HepG2 (cell line): Measurements from ENCODE around the gene PHB1. TPM values are rescaled to one million over a fixed set of nuclear protein-coding genes. Genes with fewer than 3 reads are reported as not detected.

ENCODE experiments used
- ATAC-seq: fragments of 200-7000 bp; cut with Tn5 transposase; 3 replicates; pipeline ENCODE4 v1.9.1; 2020; ENCODE audit warnings: mild to moderate bottlenecking, moderate library complexity
- BruUV-seq: library from RNA; stranded (reverse); fragments of 400-500 nt; replicated peaks from 2 replicates; lab custom pipeline; 2021; lab: Mats Ljungman, UMichigan
- CTCF ChIA-PET: fragments of 300-600 bp; formaldehyde crosslinking; extraction: SDS; loops from one replicate; lab custom pipeline; 2021; ENCODE audit warnings: low total read pairs, inconsistent platforms, low intra/inter-chr PET ratio; lab: Yijun Ruan, JAX
- POLR2A ChIA-PET: fragments of 350-600 bp; sonication (Branson Sonifier 250); formaldehyde crosslinking; loops from one replicate; lab custom pipeline; 2020; ENCODE audit warnings: antibody characterized with exemption, inconsistent platforms; lab: Yijun Ruan, JAX
- DNase-seq: peaks from one replicate; pipeline ENCODE4 v3.0.0-alpha.2; 2015; ENCODE audit warnings: low spot score
- FAIRE-seq: peaks from 3 replicates; lab custom pipeline; 2011; peaks lifted over from hg19 to GRCh38; lab: Jason Lieb, UNC
- H2AFZ ChIP-seq: one replicate; pipeline ENCODE4 v1.6.1; 2011; ENCODE audit warnings: low read length, inconsistent platforms
- H3K27ac ChIP-seq: fragments of 300-600 bp; 3 replicates; pipeline ENCODE4 v1.8.0; 2011; ENCODE audit warnings: mixed run types, mild to moderate bottlenecking, mixed read lengths, low read length, inconsistent platforms; ENCODE audit not compliant: insufficient read depth; ENCODE audit errors: extremely low read length
- H3K27me3 ChIP-seq, 2 experiments: fragments of 200-600 bp in 1 of 2; 2 replicates in 1 of 2; 3 replicates in 1 of 2; pipeline versions ENCODE4 v1.6.0 to v1.8.0; 2011; ENCODE audit warnings: low read length in 2 of 2, mild to moderate bottlenecking in 2 of 2, moderate library complexity in 2 of 2, inconsistent platforms in 1 of 2; ENCODE audit not compliant: insufficient read depth in 2 of 2, control insufficient read depth in 1 of 2
- H3K36me3 ChIP-seq, 2 experiments: fragments of 200-600 bp in 1 of 2; replicated peaks in 1 of 2; 2 replicates in 1 of 2; 3 replicates in 1 of 2; pipeline versions ENCODE4 v1.5.1 to v1.8.0; 2011; ENCODE audit warnings: low read length in 2 of 2, inconsistent platforms in 1 of 2; ENCODE audit not compliant: insufficient read depth in 2 of 2, control insufficient read depth in 1 of 2
- H3K4me1 ChIP-seq: 2 replicates; pipeline ENCODE4 v1.5.1; 2012; ENCODE audit warnings: low read length, inconsistent platforms; ENCODE audit not compliant: insufficient read depth
- H3K4me2 ChIP-seq: 2 replicates; pipeline ENCODE4 v1.6.0; 2011; ENCODE audit warnings: low read depth, low read length, inconsistent platforms
- H3K4me3 ChIP-seq, 3 experiments: fragments of 200-600 bp in 1 of 3; sonication (generic), shearing (Covaris generic) in 1 of 3; replicated peaks in 1 of 3; 2 replicates each; pipeline ENCODE4 v1.5.1; 2011 to 2016; ENCODE audit warnings: low read length in 3 of 3, inconsistent platforms in 2 of 3, low read depth in 2 of 3, mild to moderate bottlenecking in 2 of 3, control low read depth in 1 of 3, mixed read lengths in 1 of 3; ENCODE audit not compliant: insufficient read depth in 1 of 3
- H3K79me2 ChIP-seq: one replicate; pipeline ENCODE4 v1.6.1; 2011; ENCODE audit warnings: low read length, inconsistent platforms; ENCODE audit not compliant: insufficient read depth
- H3K9ac ChIP-seq: 2 replicates; pipeline ENCODE4 v1.6.0; 2011; ENCODE audit warnings: mild to moderate bottlenecking, low read depth, low read length, inconsistent platforms; ENCODE audit not compliant: insufficient read depth
- H3K9me3 ChIP-seq: 2 replicates; pipeline ENCODE4 v1.5.1; 2012; ENCODE audit warnings: mild to moderate bottlenecking, low read length
- H4K20me1 ChIP-seq: 2 replicates; pipeline ENCODE4 v1.6.0; 2011; ENCODE audit warnings: inconsistent platforms, mild to moderate bottlenecking, low read length, moderate library complexity; ENCODE audit not compliant: insufficient read depth
- NFKBIZ ChIP-seq: IDR thresholded peaks from 2 replicates; pipeline ENCODE4 v1.6.1; 2018; ENCODE audit warnings: missing genetic modification reagents, missing compliant biosample characterization
- RBFOX2 ChIP-seq: fragments of 200-400 bp; formaldehyde crosslinking; IDR thresholded peaks from 2 replicates; pipeline ENCODE4 v1.6.1; 2017; ENCODE audit warnings: low read depth, mild to moderate bottlenecking, low read length
- ZBTB21 ChIP-seq: sonication (generic); formaldehyde crosslinking; IDR thresholded peaks from 2 replicates; pipeline ENCODE4 v1.4.0; 2020; ENCODE audit warnings: missing genetic modification reagents
- ZNF256 ChIP-seq: sonication (generic); formaldehyde crosslinking; conservative IDR thresholded peaks from 2 replicates; pipeline ENCODE4 v1.4.0; 2020; ENCODE audit warnings: missing genetic modification reagents
- ZNF3 ChIP-seq: IDR thresholded peaks from 2 replicates; pipeline ENCODE4 v1.7.0; 2017; ENCODE audit warnings: inconsistent platforms
- ZNF329 ChIP-seq: sonication (generic); formaldehyde crosslinking; IDR thresholded peaks from 2 replicates; pipeline ENCODE4 v1.9.0; 2021; ENCODE audit warnings: low read depth, mild to moderate bottlenecking, missing genetic modification reagents
- ZNF44 ChIP-seq: sonication (generic); formaldehyde crosslinking; IDR thresholded peaks from 2 replicates; pipeline ENCODE4 v1.5.1; 2020; ENCODE audit warnings: mild to moderate bottlenecking, missing genetic modification reagents
- ZNF547 ChIP-seq: sonication (generic); formaldehyde crosslinking; IDR thresholded peaks from 2 replicates; pipeline ENCODE4 v1.5.1; 2020; ENCODE audit warnings: mild to moderate bottlenecking, missing genetic modification reagents
- ZNF552 ChIP-seq: sonication (generic); formaldehyde crosslinking; IDR thresholded peaks from 2 replicates; pipeline ENCODE4 v1.9.0; 2022; ENCODE audit warnings: missing genetic modification reagents, mild to moderate bottlenecking, borderline replicate concordance
- ZNF746 ChIP-seq: sonication (generic); formaldehyde crosslinking; IDR thresholded peaks from 2 replicates; pipeline ENCODE4 v1.8.0; 2022; ENCODE audit warnings: mild to moderate bottlenecking, missing genetic modification reagents
- ZNF749 ChIP-seq: sonication (generic); formaldehyde crosslinking; IDR thresholded peaks from 2 replicates; pipeline ENCODE4 v1.8.0; 2022; ENCODE audit warnings: mild to moderate bottlenecking, missing genetic modification reagents, moderate library complexity, borderline replicate concordance
- ZSCAN29 ChIP-seq: sonication (generic); formaldehyde crosslinking; conservative IDR thresholded peaks from 2 replicates; pipeline ENCODE4 v1.4.0; 2020; ENCODE audit warnings: mild to moderate bottlenecking, missing genetic modification reagents
- WGBS: methylation state at CpG from one replicate; pipeline ENCODE4 v1.1.6; 2017; ENCODE audit warnings: low lambda C conversion rate; 5-methylcytosine and 5-hydroxymethylcytosine counted together
- in situ Hi-C: cut with HindIII; loops from 2 replicates; pipeline ENCODE4 v1.10.0; 2017; ENCODE audit warnings: low pct_unique_long_range_greater_than_20kb; ENCODE audit not compliant: extremely low pct_ligation_motif_present
- intact Hi-C: fragments of 100-400 bp; cut with micrococcal nuclease; formaldehyde crosslinking; loops from one replicate; pipeline ENCODE4 v1.10.0; 2022; ENCODE audit not compliant: unreplicated experiment
- polyA plus RNA-seq, 8 experiments: library from polyadenylated mRNA; depleted of rRNA in 3 of 8; stranded (reverse) in 7 of 8; unstranded in 1 of 8; fragments of >200 nt; fragmentation: Illumina TruSeq in 4 of 8; extraction: Trizol in 4 of 8; gene quantifications; 2 replicates each; pipeline versions ENCODE4 v1.2.1 to v1.2.3, GENCODE V29; 2011 to 2016; ENCODE audit warnings: low read depth in 4 of 8, missing spikeins in 1 of 8, mixed read lengths in 1 of 8; ENCODE audit not compliant: insufficient read depth in 1 of 8
- total RNA-seq, 5 experiments: library from RNA; depleted of rRNA; stranded (reverse); fragments of >200 nt; fragmentation: Illumina TruSeq; extraction: Trizol; gene quantifications; 2 replicates each; pipeline ENCODE4 v1.2.3, GENCODE V29; 2016; ENCODE audit warnings: low read depth in 1 of 5
- TF ChIP-seq, protein P1 (sequence below), 2 experiments: sonication (generic) in 1 of 2; formaldehyde crosslinking in 1 of 2; IDR thresholded peaks; 2 replicates each; pipeline versions ENCODE4 v1.4.0 to v1.6.1; 2016 to 2020; ENCODE audit warnings: borderline replicate concordance in 1 of 2, low read depth in 1 of 2, mild to moderate bottlenecking in 1 of 2, missing genetic modification reagents in 1 of 2
- TF ChIP-seq, protein P2 (sequence below): sonication (generic); formaldehyde crosslinking; IDR thresholded peaks from 2 replicates; pipeline ENCODE4 v1.8.1; 2022; ENCODE audit warnings: mild to moderate bottlenecking, missing genetic modification reagents
- TF ChIP-seq, protein P3 (sequence below): sonication (generic); formaldehyde crosslinking; IDR thresholded peaks from 2 replicates; pipeline ENCODE4 v1.8.0; 2022; ENCODE audit warnings: low read depth, missing genetic modification reagents

PHB1 gene
- total and polyA plus RNA-seq, 2 of the 13 experiments (the other 11 are each of a cell fraction or from before 2014, with no cell fraction given): 515 to 688 TPM

DNA sequence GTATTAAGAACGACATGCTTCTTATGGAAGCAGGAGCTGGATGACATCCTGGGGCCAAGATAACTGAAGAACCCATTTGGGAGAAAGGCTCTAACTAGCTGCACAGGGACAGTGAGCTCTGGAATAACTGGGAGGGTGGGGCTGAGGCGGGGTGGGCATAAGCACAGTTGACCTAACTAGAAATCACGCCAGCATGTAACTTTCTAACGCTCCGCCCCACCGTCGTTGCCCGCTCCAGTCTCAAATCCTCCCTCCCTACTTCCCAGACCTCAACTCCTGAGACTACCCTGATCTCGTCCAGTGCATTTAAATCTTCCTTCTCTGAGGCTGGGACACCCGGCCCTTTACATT is 436 bp downstream of the PHB1 start:
- peak; percentile 16 for ATAC-seq
- H3K27me3 ChIP-seq: no peaks in the 10 kb centered on the region; a peak in 1 of 5 replicates
- no peaks in the 10 kb centered on the region for H4K20me1 ChIP-seq
- WGBS: 2% methylated on average over 10 of the region's 10 CpGs
- peak overlapping the region; percentile 87 to 94 (median 92) for H3K4me3 ChIP-seq
- intact Hi-C loops: no loop called here
- peak overlapping the region; percentile 95 for H3K4me2 ChIP-seq
- H3K4me1 ChIP-seq: peaks cover 53% of the 10 kb centered on the region
- POLR2A ChIA-PET: interaction anchor here (0.6 to 1.8 kb wide), 24 partner anchors 8 to 521 kb away, joined by 3 to 12 read pairs (median 4); partner anchors contain the start of genes ATP5MC1, FAM117A, KAT7 and SLC35B1
- CTCF ChIA-PET: no interaction called here
- H3K9me3 ChIP-seq: no peaks in the 10 kb centered on the region
- peak overlapping the region; percentile 86 for H3K9ac ChIP-seq
- H3K36me3 ChIP-seq: peaks cover 20 to 35% of the 10 kb centered on the region in 2 experiments
- 0 out of 2 replicates have a peak, but pooled peaks have one; percentile 21 for TF ChIP-seq NFKBIZ (CRISPR knock-in tag)
- no peak for TF ChIP-seq ZNF44 (CRISPR knock-in tag)
- TF ChIP-seq, protein P1, sequence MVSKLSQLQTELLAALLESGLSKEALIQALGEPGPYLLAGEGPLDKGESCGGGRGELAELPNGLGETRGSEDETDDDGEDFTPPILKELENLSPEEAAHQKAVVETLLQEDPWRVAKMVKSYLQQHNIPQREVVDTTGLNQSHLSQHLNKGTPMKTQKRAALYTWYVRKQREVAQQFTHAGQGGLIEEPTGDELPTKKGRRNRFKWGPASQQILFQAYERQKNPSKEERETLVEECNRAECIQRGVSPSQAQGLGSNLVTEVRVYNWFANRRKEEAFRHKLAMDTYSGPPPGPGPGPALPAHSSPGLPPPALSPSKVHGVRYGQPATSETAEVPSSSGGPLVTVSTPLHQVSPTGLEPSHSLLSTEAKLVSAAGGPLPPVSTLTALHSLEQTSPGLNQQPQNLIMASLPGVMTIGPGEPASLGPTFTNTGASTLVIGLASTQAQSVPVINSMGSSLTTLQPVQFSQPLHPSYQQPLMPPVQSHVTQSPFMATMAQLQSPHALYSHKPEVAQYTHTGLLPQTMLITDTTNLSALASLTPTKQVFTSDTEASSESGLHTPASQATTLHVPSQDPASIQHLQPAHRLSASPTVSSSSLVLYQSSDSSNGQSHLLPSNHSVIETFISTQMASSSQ (IDR thresholded peaks at IDR 0.05; ENCODE audit: low read depth): 0 out of 2 replicates have a peak, but pooled peaks have one; percentile 3
- TF ChIP-seq, protein P1 (CRISPR knock-in tag; IDR thresholded peaks at IDR 0.05; ENCODE audit: borderline replicate concordance): no peak
- TF ChIP-seq ZNF749: no peak
- TF ChIP-seq ZNF547 (CRISPR knock-in tag): no peak
- 0 out of 2 replicates have a peak, but pooled peaks have one; percentile 24 for TF ChIP-seq ZBTB21 (CRISPR knock-in tag)
- 0 out of 2 replicates have a peak, but pooled peaks have one; percentile 3 for TF ChIP-seq ZSCAN29 (CRISPR knock-in tag)
- TF ChIP-seq ZNF746 (CRISPR knock-in tag): 0 out of 2 replicates have a peak, but pooled peaks have one; percentile 3
- 0 out of 2 replicates have a peak, but pooled peaks have one; percentile 3 for TF ChIP-seq ZNF329 (CRISPR knock-in tag)
- peak; percentile 21; the same call in 1 of the 2 replicates for TF ChIP-seq ZNF552 (CRISPR knock-in tag)
- peak; percentile 50; the same call in 1 of the 2 replicates for TF ChIP-seq RBFOX2
- TF ChIP-seq, protein P2, sequence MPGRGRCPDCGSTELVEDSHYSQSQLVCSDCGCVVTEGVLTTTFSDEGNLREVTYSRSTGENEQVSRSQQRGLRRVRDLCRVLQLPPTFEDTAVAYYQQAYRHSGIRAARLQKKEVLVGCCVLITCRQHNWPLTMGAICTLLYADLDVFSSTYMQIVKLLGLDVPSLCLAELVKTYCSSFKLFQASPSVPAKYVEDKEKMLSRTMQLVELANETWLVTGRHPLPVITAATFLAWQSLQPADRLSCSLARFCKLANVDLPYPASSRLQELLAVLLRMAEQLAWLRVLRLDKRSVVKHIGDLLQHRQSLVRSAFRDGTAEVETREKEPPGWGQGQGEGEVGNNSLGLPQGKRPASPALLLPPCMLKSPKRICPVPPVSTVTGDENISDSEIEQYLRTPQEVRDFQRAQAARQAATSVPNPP (CRISPR knock-in tag): no peak
- 0 out of 2 replicates have a peak, but pooled peaks have one; percentile 16 for TF ChIP-seq ZNF3 (CRISPR knock-in tag)
- TF ChIP-seq, protein P3, sequence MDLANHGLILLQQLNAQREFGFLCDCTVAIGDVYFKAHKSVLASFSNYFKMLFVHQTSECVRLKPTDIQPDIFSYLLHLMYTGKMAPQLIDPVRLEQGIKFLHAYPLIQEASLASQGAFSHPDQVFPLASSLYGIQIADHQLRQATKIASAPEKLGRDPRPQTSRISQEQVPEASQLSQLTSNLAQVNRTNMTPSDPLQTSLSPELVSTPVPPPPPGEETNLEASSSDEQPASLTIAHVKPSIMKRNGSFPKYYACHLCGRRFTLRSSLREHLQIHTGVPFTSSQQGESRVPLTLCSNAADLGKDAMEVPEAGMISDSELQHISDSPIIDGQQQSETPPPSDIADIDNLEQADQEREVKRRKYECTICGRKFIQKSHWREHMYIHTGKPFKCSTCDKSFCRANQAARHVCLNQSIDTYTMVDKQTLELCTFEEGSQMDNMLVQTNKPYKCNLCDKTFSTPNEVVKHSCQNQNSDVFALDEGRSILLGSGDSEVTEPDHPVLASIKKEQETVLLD (CRISPR knock-in tag): 0 out of 2 replicates have a peak, but pooled peaks have one; percentile 7
- TF ChIP-seq ZNF256 (CRISPR knock-in tag): 0 out of 2 replicates have a peak, but pooled peaks have one; percentile 17
- TF ChIP-seq, all 625 proteins: peak for 11
- peak overlapping the region; percentile 43 for H2AFZ ChIP-seq
- DNase-seq: no peak
- in situ Hi-C loops: loop anchor here (5.0 kb wide), 1 partner anchor 138 kb away; no protein-coding TSS in a partner anchor
- H3K79me2 ChIP-seq: peaks cover 33% of the 10 kb centered on the region
- FAIRE-seq: no peak
- no TSS peak for BruUV-seq
- peak overlapping the region; percentile 63 for H3K27ac ChIP-seq
